Left lung (tissue), 10 donors: ENCODE results near the gene PROK1. TPM values are rescaled to one million over a fixed set of nuclear protein-coding genes. Genes with fewer than 3 reads are reported as not detected.
A peak's percentile ranks its signal among the peaks of the same experiment; 100 is the strongest.

Experiments
- ATAC-seq: fragments of 200-7000 bp; cut with Tn5 transposase; one replicate; pipeline ENCODE4 v1.9.1; 2020; ENCODE audit warnings: moderate library complexity
- DNase-seq, 4 donors: peaks; one replicate each; pipeline ENCODE4 v3.0.0-alpha.2; 2013 to 2020
- H3K27ac ChIP-seq, 2 donors: fragments of 200-600 bp; sonication (generic) in 1 of 2; one replicate each; pipeline versions ENCODE4 v1.5.0 to v1.8.0; 2020 to 2021
- H3K27me3 ChIP-seq, 2 donors: fragments of 200-600 bp; sonication (generic) in 1 of 2; one replicate each; pipeline versions ENCODE4 v1.5.0 to v1.8.0; 2020 to 2021
- H3K36me3 ChIP-seq, 2 donors: fragments of 200-600 bp; sonication (generic) in 1 of 2; one replicate each; pipeline versions ENCODE4 v1.5.0 to v1.8.0; 2020 to 2021
- H3K4me1 ChIP-seq, 2 donors: fragments of 200-600 bp; one replicate each; pipeline ENCODE4 v1.8.0; 2021
- H3K4me3 ChIP-seq, 2 donors: fragments of 200-600 bp; sonication (generic) in 1 of 2; one replicate each; pipeline versions ENCODE4 v1.5.0 to v1.8.0; 2020 to 2021; ENCODE audit warnings: mild to moderate bottlenecking in 1 of 2
- H3K9me3 ChIP-seq, 2 donors: fragments of 200-600 bp; sonication (generic) in 1 of 2; one replicate each; pipeline versions ENCODE4 v1.5.0 to v1.8.0; 2020 to 2021
- CTCF ChIP-seq, 2 donors: fragments of 200-600 bp; sonication (generic) in 1 of 2; IDR thresholded peaks; one replicate each; pipeline versions ENCODE4 v1.5.0 to v1.8.0; 2021; ENCODE audit warnings: antibody characterized with exemption in 2 of 2
- intact Hi-C, 2 donors: fragments of 100-400 bp; cut with DNase I; formaldehyde crosslinking; loops; one replicate each; pipeline versions ENCODE4 v1.11.2 to v1.14.2; 2022
- polyA plus RNA-seq, 6 donors: library from polyadenylated mRNA; unstranded; fragments of 120-200 nt; gene quantifications; one replicate each; pipeline ENCODE4 v1.2.1, GENCODE V29; 2013; ENCODE audit not compliant: insufficient read length in 6 of 6
- total RNA-seq, 2 donors: library from RNA; stranded (reverse); fragmentation: NEBNext Ultra II Directional; extraction: Animal tissue kit (Norgen Biotek cat#: 25700); gene quantifications; one replicate each; pipeline ENCODE4 v1.2.1, GENCODE V29; 2021
- donor health status: DM: no; HTN: yes; CAD: no.
- donor health status: DM: no; HTN: no; CAD: no.

The PROK1 gene
- total and polyA plus RNA-seq, 8 donors: 0.10 to 0.13 TPM; not detected in 6

- Histone ChIP-seq H3K36me3 (no peaks in the 10 kb centered on the region), H3K27me3 (no peaks in the 10 kb centered on the region), H3K4me3 (no peak overlapping the region), H3K4me1 (peaks cover 0 to 3% of the 10 kb centered on the region in 2 donors), H3K9me3 (no peaks in the 10 kb centered on the region), H3K27ac (no peak overlapping the region)
- ATAC-seq (peak; percentile 86), DNase-seq (peak in 3 of 4 donors; percentile 63 to 84 (median 73))
- intact Hi-C loops: loop anchor here (2.0 to 10.0 kb wide), 3 partner anchors 146 to 263 kb away; no protein-coding TSS in a partner anchor
- peak; percentile 96 to 97 for TF ChIP-seq CTCF (IDR thresholded peaks at IDR 0.05)
Measured at GRCh38 chr1:110460253-110461220, 9.6 kb downstream of the PROK1 start.

- ATAC-seq: no peak
- Histone ChIP-seq H3K4me1 (peaks cover 0 to 3% of the 10 kb centered on the region in 2 donors), H3K9me3 (no peaks in the 10 kb centered on the region), H3K27me3 (no peaks in the 10 kb centered on the region), H3K36me3 (no peaks in the 10 kb centered on the region), H3K27ac (no peak overlapping the region), H3K4me3 (no peak overlapping the region)
- no peak for DNase-seq
- TF ChIP-seq CTCF (IDR thresholded peaks at IDR 0.05): no peak
- intact Hi-C loops: loop anchor here (5.0 to 10.0 kb wide), 2 partner anchors 147 to 265 kb away; no protein-coding TSS in a partner anchor
Measured at GRCh38 chr1:110462093-110462492, 11.1 kb downstream of the PROK1 start.

- Histone ChIP-seq H3K36me3 (no peaks in the 10 kb centered on the region), H3K27me3 (no peaks in the 10 kb centered on the region), H3K4me3 (no peak overlapping the region), H3K27ac (no peak overlapping the region), H3K4me1 (peaks cover 0 to 3% of the 10 kb centered on the region in 2 donors), H3K9me3 (no peaks in the 10 kb centered on the region)
- TF ChIP-seq CTCF (IDR thresholded peaks at IDR 0.05): no peak
- ATAC-seq: no peak
- intact Hi-C loops: loop anchor here (5.0 to 10.0 kb wide), 2 partner anchors 148 to 266 kb away; no protein-coding TSS in a partner anchor
- no peak for DNase-seq
Measured at GRCh38 chr1:110462964-110463363, 12.0 kb downstream of the PROK1 start.

GRCh38 chr1:110463725-110464124, 12.8 kb downstream of the PROK1 start:
- ATAC-seq (no peak), DNase-seq (no peak)
- H3K9me3 ChIP-seq: no peaks in the 10 kb centered on the region
- H3K27ac ChIP-seq: peak overlapping the region in 1 of 2 donors; percentile 40
- no peaks in the 10 kb centered on the region for H3K36me3 ChIP-seq
- intact Hi-C loops: loop anchor here (5.0 to 10.0 kb wide), 2 partner anchors 149 to 266 kb away; no protein-coding TSS in a partner anchor
- no peak overlapping the region for H3K4me3 ChIP-seq
- H3K4me1 ChIP-seq: peaks cover 0 to 3% of the 10 kb centered on the region in 2 donors
- TF ChIP-seq CTCF (IDR thresholded peaks at IDR 0.05): no peak
- H3K27me3 ChIP-seq: no peaks in the 10 kb centered on the region

- DNase-seq (no peak), ATAC-seq (peak; percentile 84)
- no peak for TF ChIP-seq CTCF (IDR thresholded peaks at IDR 0.05)
- Histone ChIP-seq H3K27ac (peak overlapping the region; percentile 40 to 55), H3K4me1 (peaks cover 0 to 3% of the 10 kb centered on the region in 2 donors), H3K27me3 (no peaks in the 10 kb centered on the region), H3K4me3 (no peak overlapping the region), H3K9me3 (no peaks in the 10 kb centered on the region), H3K36me3 (no peaks in the 10 kb centered on the region)
- intact Hi-C loops: loop anchor here (5.0 to 10.0 kb wide), 2 partner anchors 150 to 267 kb away; no protein-coding TSS in a partner anchor
Measured at GRCh38 chr1:110464340-110464739, 13.4 kb downstream of the PROK1 start.
